H1 (cell line): ENCODE measurements around the gene SCN3A. TPM values are rescaled to one million over a fixed set of nuclear protein-coding genes. Genes with fewer than 3 reads are reported as not detected.

Source experiments
- CTCF ChIA-PET: fragments of 300-600 bp; sonication (Branson Sonifier 250); formaldehyde crosslinking; loops from one replicate; lab custom pipeline; 2021; ENCODE audit not compliant: partially characterized antibody; lab: Charles Lee
- POLR2A ChIA-PET: fragments of 300-600 bp; sonication (Branson Sonifier 250); formaldehyde crosslinking; loops from one replicate; lab custom pipeline; 2021; ENCODE audit warnings: inconsistent platforms; ENCODE audit not compliant: partially characterized antibody; lab: Charles Lee
- DNase-seq, 2 experiments: peaks; one replicate each; pipeline versions ENCODE4 v3.0.0 to v3.0.0-alpha.2; 2010 to 2022; ENCODE audit warnings: low spot score in 2 of 2, low read depth in 1 of 2, mixed read lengths in 1 of 2
- FAIRE-seq: peaks from 2 replicates; lab custom pipeline; 2011; peaks lifted over from hg19 to GRCh38; lab: Jason Lieb, UNC
- H2AFZ ChIP-seq: 2 replicates; pipeline ENCODE4 v1.8.1; 2012; ENCODE audit warnings: low read length, inconsistent platforms
- H2AK5ac ChIP-seq: 2 replicates; pipeline ENCODE4 v1.6.1; 2013; ENCODE audit warnings: low read depth, low read length
- H2BK120ac ChIP-seq: replicated peaks from 2 replicates; pipeline ENCODE3; 2013; ENCODE audit warnings: low read depth, low read length, inconsistent platforms
- H2BK12ac ChIP-seq: 2 replicates; pipeline ENCODE4 v1.6.1; 2013; ENCODE audit warnings: low read depth, low read length
- H2BK15ac ChIP-seq: 2 replicates; pipeline ENCODE4 v1.6.1; 2013; ENCODE audit warnings: low read length
- H2BK20ac ChIP-seq: 2 replicates; pipeline ENCODE4 v1.6.1; 2013; ENCODE audit warnings: low read length
- H2BK5ac ChIP-seq: 2 replicates; pipeline ENCODE4 v1.6.1; 2013; ENCODE audit warnings: low read depth, low read length
- H3K14ac ChIP-seq: 2 replicates; pipeline ENCODE4 v1.6.1; 2013; ENCODE audit warnings: inconsistent platforms; ENCODE audit not compliant: insufficient read length
- H3K18ac ChIP-seq: 2 replicates; pipeline ENCODE4 v1.6.1; 2013; ENCODE audit warnings: low read length; ENCODE audit errors: extremely low read depth
- H3K23ac ChIP-seq: 2 replicates; pipeline ENCODE4 v1.6.1; 2013; ENCODE audit warnings: inconsistent platforms; ENCODE audit not compliant: insufficient read length
- H3K23me2 ChIP-seq: 2 replicates; pipeline ENCODE4 v1.6.1; 2013; ENCODE audit warnings: low read depth, low read length
- H3K27ac ChIP-seq: 2 replicates; pipeline ENCODE4 v1.6.1; 2011; ENCODE audit warnings: low read depth, low read length, inconsistent platforms
- H3K27me3 ChIP-seq, 4 experiments: replicated peaks in 1 of 4; 1 replicate in 1 of 4; 2 replicates in 3 of 4; pipeline versions ENCODE4 v1.6.1 to v1.8.1; 2011 to 2013; ENCODE audit warnings: low read length in 3 of 4, mild to moderate bottlenecking in 3 of 4, inconsistent platforms in 2 of 4, mixed read lengths in 2 of 4, moderate library complexity in 1 of 4; ENCODE audit not compliant: control insufficient read depth in 3 of 4, insufficient read depth in 3 of 4; ENCODE audit errors: extremely low read depth in 1 of 4
- H3K36me3 ChIP-seq, 4 experiments: 2 replicates each; pipeline versions ENCODE4 v1.6.1 to v1.8.1; 2011 to 2013; ENCODE audit warnings: mild to moderate bottlenecking in 4 of 4, low read length in 3 of 4, moderate library complexity in 2 of 4, control low read depth in 1 of 4, inconsistent platforms in 1 of 4; ENCODE audit not compliant: insufficient read depth in 4 of 4, control insufficient read depth in 2 of 4
- H3K4ac ChIP-seq: replicated peaks from 2 replicates; pipeline ENCODE3; 2013; ENCODE audit warnings: low read length, low read depth, mixed read lengths, inconsistent platforms; ENCODE audit not compliant: insufficient read length
- H3K4me1 ChIP-seq, 4 experiments: replicated peaks in 1 of 4; 1 replicate in 1 of 4; 2 replicates in 3 of 4; pipeline versions ENCODE4 v1.6.1 to v1.8.1; 2011 to 2013; ENCODE audit warnings: low read length in 3 of 4, inconsistent platforms in 2 of 4, mixed read lengths in 1 of 4; ENCODE audit not compliant: insufficient read depth in 4 of 4, control insufficient read depth in 3 of 4
- H3K4me2 ChIP-seq, 2 experiments: 2 replicates each; pipeline versions ENCODE4 v1.6.1 to v1.8.1; 2011 to 2013; ENCODE audit warnings: low read depth in 2 of 2, low read length in 2 of 2, control low read depth in 1 of 2, inconsistent platforms in 1 of 2, mild to moderate bottlenecking in 1 of 2; ENCODE audit not compliant: insufficient read depth in 1 of 2
- H3K4me3 ChIP-seq, 4 experiments: fragments of 200-600, 300-600 bp in 1 of 4; sonication (generic), shearing (Covaris generic), sonication (Bioruptor Twin) in 1 of 4; 2 replicates each; pipeline versions ENCODE4 v1.5.1 to v1.8.1; 2011 to 2016; ENCODE audit warnings: low read length in 4 of 4, low read depth in 3 of 4, control low read depth in 2 of 4, inconsistent platforms in 2 of 4, mild to moderate bottlenecking in 2 of 4, mixed read lengths in 1 of 4, moderate library complexity in 1 of 4; ENCODE audit not compliant: insufficient read depth in 2 of 4; ENCODE audit errors: extremely low read depth in 1 of 4
- H3K56ac ChIP-seq: replicated peaks from 2 replicates; pipeline ENCODE3; 2013; ENCODE audit warnings: low read depth, mild to moderate bottlenecking, mixed read lengths, low read length, inconsistent platforms; ENCODE audit not compliant: insufficient read length
- H3K79me1 ChIP-seq: 2 replicates; pipeline ENCODE4 v1.6.1; 2013; ENCODE audit warnings: low read depth, low read length, control low read depth
- H3K79me2 ChIP-seq, 2 experiments: 2 replicates each; pipeline versions ENCODE4 v1.6.1 to v1.8.1; 2012 to 2013; ENCODE audit warnings: low read length in 2 of 2, mild to moderate bottlenecking in 2 of 2, inconsistent platforms in 1 of 2; ENCODE audit not compliant: insufficient read depth in 2 of 2, control insufficient read depth in 1 of 2
- H3K9ac ChIP-seq, 4 experiments: replicated peaks in 1 of 4; 1 replicate in 1 of 4; 2 replicates in 3 of 4; pipeline versions ENCODE4 v1.6.1 to v1.8.1; 2011 to 2013; ENCODE audit warnings: low read depth in 3 of 4, low read length in 3 of 4, control low read depth in 2 of 4, mild to moderate bottlenecking in 2 of 4, moderate library complexity in 2 of 4, inconsistent platforms in 1 of 4; ENCODE audit errors: extremely low read depth in 1 of 4
- H3K9me3 ChIP-seq, 2 experiments: 2 replicates each; pipeline versions ENCODE4 v1.6.1 to v1.8.1; 2012 to 2013; ENCODE audit warnings: mild to moderate bottlenecking in 2 of 2, moderate library complexity in 2 of 2, control low read depth in 1 of 2, inconsistent platforms in 1 of 2, low read depth in 1 of 2, low read length in 1 of 2, mixed read lengths in 1 of 2; ENCODE audit not compliant: insufficient read depth in 2 of 2
- H4K20me1 ChIP-seq, 2 experiments: replicated peaks in 1 of 2; 2 replicates each; pipeline versions ENCODE3 to v1.8.1; 2011 to 2013; ENCODE audit warnings: inconsistent platforms in 2 of 2, low read length in 2 of 2, mild to moderate bottlenecking in 1 of 2; ENCODE audit not compliant: insufficient read depth in 2 of 2, control insufficient read depth in 1 of 2
- H4K5ac ChIP-seq: 2 replicates; pipeline ENCODE4 v1.6.1; 2013; ENCODE audit warnings: low read length, low read depth, mixed read lengths, inconsistent platforms; ENCODE audit not compliant: insufficient read length
- H4K8ac ChIP-seq: 2 replicates; pipeline ENCODE4 v1.8.0; 2013; ENCODE audit warnings: mild to moderate bottlenecking, moderate library complexity, low read length, inconsistent platforms; ENCODE audit not compliant: insufficient read depth; ENCODE audit errors: extremely low read depth
- H4K91ac ChIP-seq: replicated peaks from 2 replicates; pipeline ENCODE3; 2013; ENCODE audit warnings: low read length, mixed read lengths, inconsistent platforms; ENCODE audit not compliant: insufficient read length
- EZH2 ChIP-seq: fragments of 200-600 bp; sonication (generic); IDR thresholded peaks from 2 replicates; pipeline ENCODE4 v1.7.1; 2012; ENCODE audit warnings: low read depth, mild to moderate bottlenecking, moderate library complexity, low read length, inconsistent platforms; ENCODE audit not compliant: severe bottlenecking
- FOSL1 ChIP-seq: IDR thresholded peaks from 2 replicates; pipeline ENCODE4 v1.6.1; 2011; ENCODE audit warnings: mild to moderate bottlenecking, low read depth, low read length, moderate library complexity; ENCODE audit not compliant: insufficient read depth
- HDAC6 ChIP-seq: IDR thresholded peaks from one replicate; pipeline ENCODE4 v1.7.1; 2012; ENCODE audit warnings: low read depth, mild to moderate bottlenecking, inconsistent platforms, low read length, moderate library complexity
- KDM4A ChIP-seq: IDR thresholded peaks from one replicate; pipeline ENCODE4 v1.7.1; 2012; ENCODE audit warnings: low read depth, mild to moderate bottlenecking, moderate library complexity, low read length, inconsistent platforms; ENCODE audit not compliant: severe bottlenecking
- POLR2A ChIP-seq, 2 experiments: IDR thresholded peaks; 1 replicate in 1 of 2; 2 replicates in 1 of 2; pipeline ENCODE4 v1.6.1; 2011; ENCODE audit warnings: low read depth in 2 of 2, low read length in 2 of 2, mild to moderate bottlenecking in 2 of 2; ENCODE audit errors: control extremely low read depth in 1 of 2
- POLR2AphosphoS5 ChIP-seq: IDR thresholded peaks from 2 replicates; pipeline ENCODE4 v1.6.1; 2011; ENCODE audit warnings: low read depth, low read length
- RBBP5 ChIP-seq: IDR thresholded peaks from 2 replicates; pipeline ENCODE4 v1.7.1; 2012; ENCODE audit warnings: low read depth, mild to moderate bottlenecking, inconsistent platforms, low read length, moderate library complexity, borderline replicate concordance
- RNF2 ChIP-seq: fragments of 200-900, 300-1000 bp; sonication (generic); IDR thresholded peaks from 2 replicates; pipeline ENCODE4 v1.7.1; 2016; ENCODE audit warnings: borderline replicate concordance, low read depth, mild to moderate bottlenecking, antibody characterized with exemption, low read length; ENCODE audit not compliant: poor library complexity, severe bottlenecking; ENCODE audit errors: missing control alignments
- SUZ12 ChIP-seq: fragments of 200-600 bp; sonication (generic); IDR thresholded peaks from 2 replicates; pipeline ENCODE4 v1.6.1; 2012; ENCODE audit warnings: mild to moderate bottlenecking, inconsistent platforms, low read length, moderate library complexity, mixed read lengths
- TEAD4 ChIP-seq: IDR thresholded peaks from 2 replicates; pipeline ENCODE4 v1.6.1; 2012; ENCODE audit warnings: low read depth, low read length, inconsistent platforms, mixed read lengths
- ZNF274 ChIP-seq: IDR thresholded peaks from 2 replicates; pipeline ENCODE4 v1.7.0; 2012; ENCODE audit warnings: low read length, borderline replicate concordance; ENCODE audit errors: extremely low read depth
- WGBS, 2 experiments: shearing (Covaris generic) in 1 of 2; methylation state at CpG; one replicate each; pipeline versions ENCODE4 v1.1.6 to v1.1.7; 2013 to 2015; ENCODE audit warnings: low lambda C conversion rate in 2 of 2, mixed read lengths in 2 of 2, inconsistent platforms in 1 of 2, low coverage in 1 of 2, missing lambda C conversion rate in 1 of 2; ENCODE audit not compliant: insufficient replicate concordance in 2 of 2, insufficient coverage in 1 of 2, insufficient read length in 1 of 2; ENCODE audit errors: extremely low coverage in 1 of 2, missing lambda C conversion rate in 1 of 2; 5-methylcytosine and 5-hydroxymethylcytosine counted together
- polyA plus RNA-seq, 7 experiments: library from polyadenylated mRNA; depleted of rRNA in 3 of 7; stranded (reverse) in 5 of 7; unstranded in 2 of 7; fragments of >200 nt in 5 of 7; fragments of 200-250 nt in 2 of 7; gene quantifications; 1 replicate in 5 of 7; 2 replicates in 1 of 7; 4 replicates in 1 of 7; pipeline versions ENCODE4 v1.2.1 to v1.2.3, GENCODE V29; 2011 to 2013; ENCODE audit warnings: missing spikeins in 2 of 7, mixed read lengths in 2 of 7
- total RNA-seq: library from RNA; stranded (reverse); fragmentation: NEBNext Ultra II Directional; extraction: Animal tissue kit (Norgen Biotek cat#: 25700); gene quantifications from 2 replicates; pipeline ENCODE4 v1.2.1, GENCODE V29; 2021
- TF ChIP-seq, protein P1 (sequence below), 3 experiments: IDR thresholded peaks; 1 replicate in 2 of 3; 2 replicates in 1 of 3; pipeline versions ENCODE4 v1.5.1 to v1.6.1; 2011; ENCODE audit warnings: low read length in 3 of 3, mild to moderate bottlenecking in 3 of 3, inconsistent platforms in 2 of 3, low read depth in 1 of 3, moderate library complexity in 1 of 3; ENCODE audit not compliant: insufficient read depth in 1 of 3; ENCODE audit errors: control extremely low read depth in 1 of 3

Gene SCN3A
- total and polyA plus RNA-seq, 2 of the 8 experiments (the other 6 are each of a cell fraction or from before 2014, with no cell fraction given), result 0.02 TPM; not detected in 1

DNA sequence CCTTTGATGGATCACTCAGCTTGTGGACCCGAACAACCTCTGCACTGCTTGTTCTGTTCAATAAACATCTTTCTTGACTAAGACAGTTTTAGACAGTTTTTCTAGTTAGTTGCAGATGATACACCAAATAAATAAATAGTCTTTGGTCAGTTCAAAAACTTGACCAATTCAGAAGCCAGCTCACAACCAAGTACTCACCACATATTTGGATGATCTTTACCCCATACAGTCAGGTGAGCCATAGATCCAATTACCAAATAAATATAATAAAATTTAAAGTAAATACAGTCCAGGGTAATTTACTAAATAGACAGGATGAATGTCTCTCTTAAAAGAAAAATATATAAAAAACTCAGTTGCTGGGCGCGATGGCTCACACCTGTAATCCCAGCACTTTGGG is 18.2 kb downstream of the SCN3A start:
- Histone ChIP-seq H3K4me2 (no peak overlapping the region), H3K79me2 (no peaks in the 10 kb centered on the region), H4K8ac (no peak overlapping the region), H3K9me3 (no peaks in the 10 kb centered on the region), H3K4me1 (no peaks in the 10 kb centered on the region), H3K4ac (no peak overlapping the region), H3K27ac (no peak overlapping the region), H4K91ac (no peak overlapping the region), H2BK20ac (no peak overlapping the region), H2BK15ac (no peak overlapping the region), H3K14ac (no peak overlapping the region), H4K5ac (no peak overlapping the region), H3K56ac (no peak overlapping the region), H3K79me1 (no peaks in the 10 kb centered on the region), H3K18ac (no peak overlapping the region), H3K36me3 (no peaks in the 10 kb centered on the region; a peak in 1 of 8 replicates), H2AK5ac (no peak overlapping the region), H3K27me3 (no peaks in the 10 kb centered on the region), H2BK120ac (no peak overlapping the region), H2BK12ac (no peak overlapping the region), H4K20me1 (no peaks in the 10 kb centered on the region), H3K23ac (no peak overlapping the region), H2AFZ (no peak overlapping the region), H3K23me2 (no peaks in the 10 kb centered on the region), H3K9ac (no peak overlapping the region), H3K4me3 (no peak overlapping the region), H2BK5ac (no peak overlapping the region)
- ChIA-PET POLR2A (no interaction called here), CTCF (interaction anchor here (0.7 to 7.1 kb wide), 3 partner anchors 13 to 169 kb away, joined by 3 to 40 read pairs (median 9); partner anchors contain the start of gene SCN3A)
- DNase-seq (no peak), FAIRE-seq (no peak)
- WGBS, 2 experiments, result 94% methylated on average over 3 of the region's 3 CpGs; no CpG with 5 or more reads in 1 of the 2 experiments
- TF ChIP-seq, protein P1, sequence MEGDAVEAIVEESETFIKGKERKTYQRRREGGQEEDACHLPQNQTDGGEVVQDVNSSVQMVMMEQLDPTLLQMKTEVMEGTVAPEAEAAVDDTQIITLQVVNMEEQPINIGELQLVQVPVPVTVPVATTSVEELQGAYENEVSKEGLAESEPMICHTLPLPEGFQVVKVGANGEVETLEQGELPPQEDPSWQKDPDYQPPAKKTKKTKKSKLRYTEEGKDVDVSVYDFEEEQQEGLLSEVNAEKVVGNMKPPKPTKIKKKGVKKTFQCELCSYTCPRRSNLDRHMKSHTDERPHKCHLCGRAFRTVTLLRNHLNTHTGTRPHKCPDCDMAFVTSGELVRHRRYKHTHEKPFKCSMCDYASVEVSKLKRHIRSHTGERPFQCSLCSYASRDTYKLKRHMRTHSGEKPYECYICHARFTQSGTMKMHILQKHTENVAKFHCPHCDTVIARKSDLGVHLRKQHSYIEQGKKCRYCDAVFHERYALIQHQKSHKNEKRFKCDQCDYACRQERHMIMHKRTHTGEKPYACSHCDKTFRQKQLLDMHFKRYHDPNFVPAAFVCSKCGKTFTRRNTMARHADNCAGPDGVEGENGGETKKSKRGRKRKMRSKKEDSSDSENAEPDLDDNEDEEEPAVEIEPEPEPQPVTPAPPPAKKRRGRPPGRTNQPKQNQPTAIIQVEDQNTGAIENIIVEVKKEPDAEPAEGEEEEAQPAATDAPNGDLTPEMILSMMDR (IDR thresholded peaks at IDR 0.05; ENCODE audit: control extremely low read depth in 1 of 3, insufficient read depth in 1 of 3, low read depth in 1 of 3, low read length in 3 of 3), result no peak
- TF ChIP-seq ZNF274 (no peak), KDM4A (no peak), POLR2AphosphoS5 (no peak), POLR2A (IDR thresholded peaks at IDR 0.05; ENCODE audit: control extremely low read depth in 1 of 2, low read depth in 2 of 2, low read length in 2 of 2) (no peak), RBBP5 (no peak), HDAC6 (no peak), RNF2 (no peak), EZH2 (no peak), TEAD4 (no peak), SUZ12 (no peak), FOSL1 (no peak)
